NCI-H2171 treated with DMSO at 0.1 percent for 48 hours (cell line): Measurements from ENCODE around the gene TGFB1I1.

ENCODE experiments used
- DNase-seq: peaks from one replicate; lab custom pipeline; 2025; lab: John Stamatoyannopoulos, UW

Gene TGFB1I1

DNA sequence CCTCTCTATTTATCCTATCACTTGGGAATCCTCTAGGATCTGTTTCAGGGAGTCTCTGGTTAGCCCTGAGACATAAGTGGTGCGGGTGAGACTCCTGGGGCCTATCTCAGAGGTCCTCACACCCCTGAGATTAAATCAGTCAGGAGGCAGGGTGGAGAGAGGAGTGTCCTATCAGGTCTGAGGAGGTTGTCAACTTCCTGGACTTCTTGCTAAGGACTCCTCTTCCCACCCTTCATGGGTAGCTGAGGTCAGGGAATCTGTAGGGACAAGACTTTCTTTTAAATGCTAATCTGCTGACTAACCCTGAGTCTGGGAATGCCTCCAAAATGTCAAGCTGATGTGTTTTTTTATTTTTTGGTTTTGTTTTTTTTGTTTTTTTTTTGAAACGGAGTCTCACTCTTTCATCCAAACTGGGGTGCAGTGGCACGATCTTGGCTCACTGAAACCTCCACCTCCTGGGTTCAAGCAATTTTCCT is 19.3 kb upstream of the TGFB1I1 start:
- no peak for DNase-seq

DNA sequence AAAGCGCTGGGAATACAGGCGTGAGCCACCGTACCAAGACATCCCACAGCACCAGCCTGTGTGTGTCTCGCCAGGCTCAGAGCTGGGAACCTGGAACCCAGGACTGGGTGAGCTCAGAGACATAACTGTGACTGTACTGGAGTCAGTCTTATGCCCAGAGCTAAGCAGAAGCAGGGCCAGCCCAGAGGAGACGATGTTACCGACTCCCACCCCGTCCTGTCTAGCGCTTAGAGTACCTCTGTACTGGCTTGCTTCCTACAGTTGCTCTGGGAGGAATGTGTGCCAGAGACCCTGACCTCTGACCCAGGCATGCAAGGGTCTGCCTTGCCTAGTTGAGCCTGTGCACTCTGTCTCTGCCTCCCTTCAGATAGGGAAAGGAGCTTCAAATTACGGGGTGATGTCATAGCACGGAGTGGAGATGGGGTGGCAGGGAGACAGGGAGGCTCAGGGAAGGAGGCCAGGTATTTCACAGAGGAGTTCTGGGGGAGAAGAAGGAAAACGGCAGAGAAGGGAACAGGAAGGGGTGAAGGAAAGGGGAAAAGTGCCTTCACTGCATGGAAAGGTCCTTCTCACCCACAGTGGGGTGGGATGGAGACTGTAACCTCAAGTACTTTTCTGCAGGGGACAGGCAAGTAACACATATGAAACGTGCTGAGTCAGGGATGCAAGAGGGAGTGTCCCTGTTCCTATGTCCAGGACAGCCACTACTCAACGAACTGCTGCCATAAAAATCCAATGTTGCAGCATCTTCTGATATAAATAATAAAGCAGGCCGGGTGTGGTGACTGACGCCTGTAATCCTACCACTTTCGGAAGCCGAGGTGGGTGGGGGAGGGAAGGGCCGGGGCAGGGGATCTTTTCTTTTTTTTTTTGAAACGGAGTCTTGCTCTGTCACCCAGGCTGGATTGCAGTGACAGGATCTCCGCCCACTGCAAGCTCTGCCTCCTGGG is 18.4 kb upstream of the TGFB1I1 start:
- DNase-seq: peak; percentile 12

DNA sequence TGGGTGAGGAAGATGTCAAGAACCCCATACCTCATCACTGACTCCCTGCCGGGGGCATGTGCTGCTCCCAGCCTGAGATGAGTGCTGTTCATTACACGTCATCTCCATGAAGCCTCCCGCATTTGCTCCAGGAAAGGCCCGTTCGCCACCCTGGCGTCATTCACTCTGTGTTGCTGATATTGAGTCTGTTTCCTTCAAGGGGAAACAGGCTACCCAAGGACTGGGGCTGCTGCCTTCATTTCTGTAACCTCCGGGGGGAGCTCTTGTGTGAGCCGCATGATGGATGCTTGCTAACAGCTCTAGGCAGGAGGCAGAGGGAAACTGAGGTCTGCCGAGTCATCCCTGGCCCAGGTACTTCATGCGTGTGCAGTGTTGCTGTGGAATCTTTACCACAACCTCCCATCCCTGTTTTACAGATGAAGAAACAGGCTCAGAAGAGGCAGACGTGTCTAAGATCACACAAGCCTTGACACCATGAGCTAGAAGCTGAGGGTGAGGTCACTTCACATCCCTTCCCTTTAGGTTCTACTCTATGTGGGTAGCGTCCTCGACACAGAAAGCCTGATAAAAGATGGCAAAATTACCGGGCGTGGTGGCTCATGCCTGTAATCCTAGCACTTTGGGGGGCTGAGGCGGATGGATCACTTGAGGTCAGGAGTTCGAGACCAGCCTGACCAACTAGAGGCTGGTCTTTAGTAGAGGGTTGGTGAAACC is 16.2 kb upstream of the TGFB1I1 start:
- no peak for DNase-seq

DNA sequence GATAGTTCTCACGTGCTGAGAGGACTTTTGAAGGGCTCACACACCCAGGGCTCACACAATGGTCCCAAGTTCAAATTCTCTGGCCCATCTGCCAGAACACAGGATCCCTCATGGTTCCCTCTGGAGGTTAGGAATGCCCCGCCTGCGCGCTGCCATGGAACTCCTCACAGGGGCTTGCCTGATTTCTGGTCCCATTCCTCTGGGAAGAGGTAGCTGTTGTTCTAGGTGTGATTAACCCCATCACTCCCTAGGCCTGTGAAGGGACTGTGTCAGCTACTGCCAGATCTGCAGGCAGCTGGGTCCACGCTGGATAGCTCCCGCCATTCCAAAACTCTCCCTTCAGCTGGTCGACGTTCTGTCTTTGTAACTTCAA is 15.0 kb upstream of the TGFB1I1 start:
- DNase-seq: no peak

DNA sequence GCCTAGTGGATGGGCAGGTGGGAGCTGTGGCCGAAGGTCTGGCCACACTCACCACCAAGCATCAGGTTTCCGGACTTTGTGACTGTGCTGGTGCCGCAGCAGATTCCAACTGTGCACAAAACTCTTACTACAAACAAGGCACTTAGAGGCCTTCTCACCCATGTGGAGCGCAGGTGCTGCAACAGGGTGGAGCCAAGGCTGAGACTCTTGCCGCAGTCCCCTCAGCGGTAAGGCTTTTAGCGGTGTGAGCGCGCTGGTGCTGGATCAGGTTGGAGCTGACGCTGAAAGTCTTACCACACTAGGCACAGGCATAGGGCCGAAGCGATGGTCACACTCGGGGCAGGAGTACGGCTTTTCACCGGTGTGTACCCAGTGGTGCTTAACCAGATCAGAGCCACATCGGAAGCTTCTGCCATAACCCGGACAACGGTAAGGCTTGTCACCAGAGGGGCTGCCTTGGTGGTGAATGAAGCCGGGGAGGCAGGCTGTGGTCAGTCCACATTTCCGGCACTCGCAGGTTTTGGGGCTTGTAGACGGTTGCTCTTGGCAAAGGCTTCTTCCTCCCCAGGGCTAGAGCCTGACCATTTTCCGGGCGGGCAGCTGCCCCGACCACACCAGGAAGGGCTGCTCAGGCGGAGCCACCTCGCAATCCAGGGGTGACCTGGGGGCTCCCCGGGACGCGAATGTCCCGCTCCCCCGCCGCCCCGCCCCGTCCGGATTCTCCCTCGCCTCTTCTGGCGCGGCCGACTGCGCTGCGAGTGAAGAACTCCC is 13.7 kb upstream of the TGFB1I1 start:
- peak; percentile 56 for DNase-seq

DNA sequence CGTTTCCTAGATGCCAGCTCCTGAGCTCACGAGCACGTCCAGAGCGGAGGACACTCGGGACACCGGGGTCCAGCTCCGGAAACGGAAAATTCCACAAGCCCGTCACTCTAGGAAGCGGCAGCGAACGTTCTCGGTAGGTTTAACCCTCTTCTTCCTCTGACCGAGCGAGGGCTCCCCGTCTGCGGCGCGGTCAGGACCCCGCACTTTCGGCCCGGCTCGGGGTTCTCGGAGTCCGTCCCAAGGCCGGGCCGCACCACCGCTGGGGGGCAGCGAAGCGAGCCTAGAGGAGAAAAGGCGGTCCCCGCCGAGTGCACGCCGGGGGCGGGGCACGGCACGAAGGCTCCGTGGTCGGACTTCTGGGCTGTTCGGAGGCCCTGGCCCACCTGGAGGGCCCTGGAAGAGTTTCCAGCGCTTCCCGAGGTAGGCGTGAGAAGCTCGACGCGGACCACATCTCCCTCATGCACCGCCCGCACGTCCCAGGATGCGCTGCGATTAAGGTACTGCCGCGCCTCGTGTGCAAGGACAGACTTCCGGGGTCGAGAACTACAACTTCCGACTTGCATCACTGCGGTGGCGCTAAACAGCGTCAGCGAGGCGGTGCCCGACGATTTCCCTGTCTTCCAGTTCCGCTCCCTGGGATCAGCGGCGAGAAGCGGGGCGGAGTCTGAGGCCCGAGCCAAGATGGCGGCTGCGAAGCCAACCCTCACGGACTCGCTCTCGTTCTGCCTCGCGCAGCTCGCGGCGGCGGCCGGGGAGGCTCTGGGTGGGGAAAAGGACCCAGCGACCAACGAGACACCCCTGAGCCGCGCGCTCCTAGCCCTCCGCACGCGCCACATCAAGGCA is 12.9 kb upstream of the TGFB1I1 start, which contains the start of gene ARMC5:
Gene ARMC5, plus strand, starts transcription at position 658 of the 843 bp plus-strand sequence. Its CDS starts 24 bp downstream, at position 682.
- DNase-seq: peak; percentile 97

DNA sequence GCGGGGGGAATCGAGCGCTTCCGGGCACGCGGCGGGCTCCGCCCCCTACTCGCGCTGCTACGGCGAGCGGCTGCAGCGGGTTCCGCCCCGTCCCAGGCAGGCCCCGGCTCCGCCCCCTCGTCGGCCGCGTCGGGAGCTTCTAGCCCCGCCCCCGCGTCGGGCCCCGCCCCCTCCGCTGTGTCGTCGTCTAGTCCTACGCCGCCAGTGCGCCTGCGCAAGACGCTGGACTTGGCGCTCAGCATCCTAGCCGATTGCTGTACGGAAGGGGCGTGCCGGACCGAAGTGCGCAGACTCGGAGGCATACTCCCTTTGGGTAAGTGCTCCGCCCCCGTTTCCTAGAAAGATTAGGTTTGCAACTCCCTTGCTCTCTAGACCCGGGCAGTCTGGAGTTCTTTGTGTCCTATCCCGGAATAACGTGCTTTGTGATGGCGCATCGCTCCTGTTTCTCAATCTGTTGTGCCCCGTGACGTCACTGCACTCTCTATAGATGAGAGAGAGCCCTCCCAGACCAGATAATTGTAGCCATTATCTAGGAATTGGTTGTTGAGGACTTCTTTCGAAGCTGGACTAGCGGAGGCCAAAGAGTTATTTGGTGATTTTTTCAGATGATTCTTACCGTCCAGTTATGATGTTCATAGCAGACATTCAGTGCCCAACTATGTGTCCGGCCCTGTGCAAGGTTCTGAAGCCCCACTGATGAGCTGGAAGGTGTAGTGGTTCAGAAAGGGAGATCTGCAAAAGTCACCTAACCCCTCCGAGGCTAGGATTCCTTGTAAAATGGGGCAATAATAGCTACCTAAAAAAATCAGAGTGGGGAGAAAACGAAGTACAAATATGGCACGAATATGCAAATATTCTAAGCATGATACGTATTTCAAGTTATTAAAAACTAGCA is 12.0 kb upstream of the TGFB1I1 start:
- DNase-seq: peak; percentile 98

DNA sequence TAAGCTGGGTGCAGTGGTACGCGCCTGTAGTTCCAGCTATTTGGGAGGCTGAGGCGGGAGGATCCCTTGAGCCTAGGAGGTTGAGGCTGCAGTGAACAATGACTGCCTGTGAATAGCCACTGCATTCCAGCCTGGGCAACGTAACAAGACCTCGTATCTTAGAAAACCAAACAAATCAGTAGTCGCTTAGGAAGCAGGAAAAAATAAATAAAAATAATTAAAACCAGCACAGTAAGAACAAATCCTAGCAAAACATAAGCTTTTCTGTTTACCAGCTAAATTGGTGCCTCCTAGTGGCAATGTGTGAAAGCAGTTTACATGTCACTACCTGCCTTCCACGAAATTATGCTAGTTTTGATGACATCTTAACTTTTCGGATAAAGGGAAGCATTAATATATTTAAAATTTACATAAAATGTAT is 11.4 kb upstream of the TGFB1I1 start:
- DNase-seq: peak; percentile 14

DNA sequence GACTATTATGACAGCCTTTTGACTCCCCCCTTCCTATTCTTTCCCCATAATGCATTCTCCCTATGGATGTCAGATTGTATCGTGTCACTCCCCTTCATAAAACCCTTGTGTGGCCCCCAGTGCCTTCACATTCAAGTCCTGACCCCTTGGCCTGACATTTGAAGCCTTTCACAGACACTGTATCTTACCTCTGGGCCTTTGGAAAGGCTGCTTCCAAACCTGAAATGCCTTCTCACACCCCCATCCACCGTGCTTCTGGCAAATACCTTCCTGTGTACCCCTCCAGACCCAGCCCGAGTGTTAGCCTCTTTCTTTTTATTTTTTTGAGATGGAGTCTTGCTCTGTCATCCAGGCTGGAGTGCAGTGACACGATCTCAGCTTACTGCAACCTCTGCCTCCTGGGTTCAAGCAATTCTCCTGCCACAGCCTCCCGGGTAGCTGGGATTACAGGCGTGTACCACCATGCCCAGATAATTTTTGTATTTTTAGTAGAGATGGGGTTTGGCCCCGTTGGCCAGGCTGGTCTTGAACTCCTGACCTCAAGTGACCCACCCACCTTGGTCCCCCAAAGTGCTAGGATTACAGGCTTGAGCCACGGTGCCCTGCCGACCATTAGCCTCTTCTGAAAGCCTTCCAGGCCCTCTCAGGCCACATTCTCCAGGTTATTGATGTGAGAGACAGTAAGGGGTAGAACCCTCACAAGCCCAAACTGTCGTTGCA is 10.6 kb upstream of the TGFB1I1 start:
- DNase-seq: no peak

DNA sequence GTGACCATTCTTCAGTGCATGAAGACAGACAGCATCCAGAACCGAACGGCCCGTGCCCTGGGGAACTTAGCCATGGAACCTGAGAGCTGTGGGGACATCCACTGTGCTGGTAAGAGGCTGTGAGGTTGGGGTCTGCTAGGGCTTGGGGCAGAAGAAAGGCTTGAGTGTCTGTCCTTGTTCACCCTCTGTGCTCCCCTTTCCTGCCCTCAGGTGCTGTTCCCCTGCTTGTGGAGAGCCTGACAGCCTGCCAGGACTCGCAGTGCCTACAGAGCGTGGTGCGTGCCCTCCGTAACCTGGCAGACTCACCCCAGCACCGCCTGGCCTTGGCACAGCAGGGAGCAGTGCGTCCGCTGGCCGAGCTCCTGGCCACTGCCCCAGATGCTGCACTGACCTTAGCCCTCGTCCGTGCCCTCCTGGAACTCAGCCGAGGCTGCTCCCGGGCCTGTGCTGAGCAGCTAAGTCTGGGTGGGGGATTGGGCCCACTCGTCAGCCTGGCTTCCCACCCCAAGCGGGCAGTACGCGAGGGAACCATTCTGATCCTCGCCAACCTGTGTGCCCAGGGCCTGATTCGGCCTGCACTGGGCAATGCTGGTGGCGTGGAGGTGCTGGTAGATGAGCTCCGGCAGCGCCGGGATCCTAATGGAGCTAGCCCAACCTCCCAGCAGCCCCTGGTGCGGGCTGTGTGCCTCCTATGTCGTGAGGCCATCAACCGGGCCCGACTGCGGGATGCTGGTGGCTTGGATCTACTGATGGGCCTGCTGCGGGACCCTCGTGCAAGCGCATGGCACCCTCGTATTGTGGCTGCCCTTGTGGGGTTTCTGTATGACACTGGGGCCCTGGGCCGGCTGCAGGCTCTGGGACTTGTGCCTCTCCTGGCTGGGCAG is 9.8 kb upstream of the TGFB1I1 start:
- DNase-seq: no peak

DNA sequence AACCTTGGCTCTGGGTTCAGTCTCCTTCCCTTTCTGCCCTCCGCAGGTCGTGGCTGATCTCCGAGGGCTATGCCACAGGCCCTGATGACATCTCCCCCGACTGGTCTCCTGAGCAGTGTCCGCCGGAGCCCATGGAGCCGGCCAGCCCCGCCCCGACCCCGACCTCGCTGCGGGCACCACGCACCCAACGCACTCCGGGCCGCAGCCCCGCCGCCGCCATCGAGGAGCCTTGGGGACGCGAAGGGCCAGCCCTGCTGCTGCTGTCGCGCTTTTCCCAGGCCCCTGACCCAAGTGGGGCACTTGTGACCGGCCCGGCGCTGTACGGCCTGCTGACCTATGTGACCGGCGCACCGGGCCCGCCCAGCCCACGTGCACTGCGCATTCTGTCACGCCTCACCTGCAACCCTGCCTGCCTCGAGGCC is 7.6 kb upstream of the TGFB1I1 start:
- no peak for DNase-seq

DNA sequence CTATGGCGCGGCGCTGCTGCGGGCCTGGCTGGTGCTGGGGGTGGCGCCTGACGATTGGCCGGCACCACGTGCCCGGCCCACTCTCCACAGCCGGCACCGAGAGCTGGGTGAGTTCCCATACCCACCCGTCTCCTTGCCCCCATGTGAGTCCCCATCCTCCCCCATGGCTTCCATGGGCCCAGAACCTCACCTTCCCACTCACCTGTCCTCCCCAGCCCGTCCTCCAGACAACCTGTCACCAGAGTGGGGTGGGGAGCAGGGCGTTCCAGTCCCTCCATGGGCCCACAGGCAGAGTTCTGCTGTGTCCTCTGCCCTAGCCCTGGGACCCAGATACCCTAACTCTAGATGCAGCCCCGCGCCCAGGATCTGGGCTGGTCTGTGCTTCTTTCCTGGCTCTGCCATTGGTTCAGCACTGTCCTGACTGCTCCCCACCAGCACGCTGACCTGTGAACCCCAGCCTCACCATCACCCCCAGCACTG is 7.1 kb upstream of the TGFB1I1 start:
- DNase-seq: no peak

DNA sequence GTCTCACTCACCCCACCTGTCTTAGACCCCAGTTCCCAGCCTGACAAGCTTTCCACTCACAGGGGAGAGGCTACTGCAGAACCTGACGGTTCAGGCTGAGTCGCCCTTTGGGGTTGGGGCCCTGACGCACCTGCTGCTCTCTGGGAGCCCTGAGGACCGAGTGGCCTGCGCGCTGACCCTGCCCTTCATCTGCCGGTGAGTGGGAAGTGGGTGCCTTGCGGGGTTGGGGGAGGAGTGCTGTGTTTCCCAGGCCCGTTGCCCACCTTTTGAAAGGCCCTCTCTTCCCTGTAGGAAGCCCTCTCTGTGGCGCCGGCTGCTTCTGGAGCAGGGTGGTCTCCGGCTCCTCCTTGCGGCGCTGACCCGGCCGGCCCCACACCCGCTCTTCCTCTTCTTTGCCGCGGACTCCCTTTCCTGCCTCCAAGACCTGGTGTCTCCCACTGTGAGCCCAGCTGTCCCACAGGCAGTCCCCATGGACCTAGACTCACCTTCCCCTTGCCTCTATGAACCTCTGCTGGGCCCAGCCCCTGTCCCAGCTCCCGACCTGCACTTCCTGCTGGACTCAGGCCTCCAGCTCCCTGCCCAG is 6.1 kb upstream of the TGFB1I1 start:
- DNase-seq: no peak

DNA sequence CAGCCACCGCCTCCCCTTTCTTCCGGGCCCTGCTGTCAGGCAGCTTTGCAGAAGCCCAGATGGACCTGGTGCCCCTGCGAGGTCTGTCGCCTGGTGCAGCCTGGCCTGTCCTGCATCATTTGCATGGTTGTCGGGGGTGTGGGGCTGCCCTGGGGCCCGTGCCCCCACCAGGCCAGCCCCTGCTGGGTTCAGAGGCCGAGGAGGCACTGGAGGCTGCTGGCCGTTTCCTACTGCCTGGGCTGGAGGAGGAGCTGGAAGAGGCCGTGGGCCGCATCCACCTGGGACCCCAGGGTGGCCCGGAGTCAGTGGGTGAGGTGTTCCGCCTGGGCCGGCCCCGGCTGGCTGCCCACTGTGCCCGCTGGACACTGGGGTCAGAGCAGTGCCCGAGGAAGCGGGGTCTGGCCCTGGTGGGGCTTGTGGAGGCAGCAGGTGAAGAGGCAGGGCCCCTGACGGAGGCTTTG is 5.5 kb upstream of the TGFB1I1 start:
- no peak for DNase-seq

DNA sequence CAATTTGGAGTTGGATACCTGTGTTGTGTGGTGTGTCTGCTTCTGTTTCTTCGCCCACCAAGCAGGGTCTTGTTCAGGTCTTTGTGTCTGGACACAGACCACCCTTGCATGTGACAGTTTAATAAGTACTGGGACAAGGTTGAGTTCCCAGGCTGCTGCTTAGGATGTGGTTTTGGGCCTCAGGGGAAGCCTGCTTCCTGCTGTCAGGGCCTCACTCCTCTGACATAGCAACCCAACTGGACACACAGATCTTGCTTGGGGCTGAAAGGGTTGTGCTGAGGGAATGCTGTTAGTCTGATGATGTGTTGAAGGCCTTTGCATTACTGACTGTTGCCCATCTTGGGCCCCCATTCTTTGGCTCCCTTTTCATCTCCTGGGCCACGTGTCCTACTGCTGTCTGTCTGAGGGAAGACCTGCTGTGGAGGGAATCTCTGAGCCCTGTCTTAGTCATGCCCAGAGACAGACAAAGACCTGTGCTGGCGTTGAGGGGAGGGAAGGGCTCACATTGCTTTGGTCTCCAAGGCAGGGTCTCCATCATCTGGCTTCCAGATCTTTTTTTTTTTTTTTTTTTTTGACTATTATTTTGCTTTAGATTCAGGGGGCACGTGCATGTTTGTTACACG is 4.7 kb upstream of the TGFB1I1 start:
- no peak for DNase-seq

DNA sequence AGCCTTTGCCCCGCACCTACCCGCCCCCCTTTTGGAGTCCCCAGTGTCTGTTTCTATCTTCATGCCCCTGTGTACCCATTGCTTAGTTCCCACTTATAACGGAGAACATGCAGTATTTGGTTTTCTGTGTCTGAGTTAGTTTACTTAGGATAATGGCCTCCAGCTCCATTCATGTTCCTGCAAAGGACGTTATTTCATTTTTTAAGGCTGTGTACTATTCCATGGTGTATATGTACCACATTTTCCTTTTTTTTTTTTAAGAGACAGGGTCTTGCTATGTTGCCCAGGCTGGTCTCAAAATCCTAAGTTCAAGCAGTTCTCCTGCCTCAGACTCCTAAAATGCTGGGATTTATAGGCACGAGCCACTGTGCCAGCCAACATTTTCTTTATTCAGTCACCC is 4.1 kb upstream of the TGFB1I1 start:
- no peak for DNase-seq

DNA sequence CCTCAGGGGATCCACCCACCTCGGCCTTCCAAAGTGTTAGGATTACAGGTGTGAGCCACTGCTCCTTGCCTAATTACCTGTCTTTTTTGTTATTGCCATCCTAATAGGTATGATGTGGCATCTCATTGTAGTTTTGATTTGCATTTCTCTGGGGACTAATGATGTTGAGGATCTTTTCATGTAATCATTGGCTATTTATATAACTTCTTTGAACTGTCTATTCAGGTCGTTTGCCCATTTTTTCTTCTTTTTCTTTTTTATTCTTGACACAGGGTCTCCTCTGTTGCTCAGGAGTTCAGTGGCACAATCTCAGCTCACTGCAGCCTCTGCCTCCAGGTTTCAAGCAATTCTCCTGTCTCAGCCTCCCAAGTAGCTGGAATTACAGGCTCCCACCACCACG is 1.3 kb upstream of the TGFB1I1 start:
- no peak for DNase-seq
